ENCODE data around the gene FNDC3B.

DNA sequence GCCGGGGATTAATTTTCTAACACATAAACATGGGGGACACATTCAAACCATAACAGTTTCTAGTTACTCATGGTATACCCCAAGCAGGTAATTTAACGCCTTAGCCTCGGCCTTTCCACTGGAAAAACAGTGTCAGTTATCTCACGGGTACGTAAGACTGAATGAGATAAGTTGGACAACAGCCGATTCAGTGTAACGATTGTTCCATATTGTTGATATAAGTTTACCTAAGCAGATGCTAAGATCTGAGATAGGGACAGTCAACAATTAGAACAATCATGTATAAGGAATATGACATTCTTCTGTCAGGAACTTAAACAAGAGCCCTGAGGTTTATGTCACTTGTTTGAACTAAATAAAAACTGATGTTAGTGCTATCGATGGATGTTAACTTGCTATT, 278.1 kb downstream of the FNDC3B start:
- TF ChIP-seq, protein P1, sequence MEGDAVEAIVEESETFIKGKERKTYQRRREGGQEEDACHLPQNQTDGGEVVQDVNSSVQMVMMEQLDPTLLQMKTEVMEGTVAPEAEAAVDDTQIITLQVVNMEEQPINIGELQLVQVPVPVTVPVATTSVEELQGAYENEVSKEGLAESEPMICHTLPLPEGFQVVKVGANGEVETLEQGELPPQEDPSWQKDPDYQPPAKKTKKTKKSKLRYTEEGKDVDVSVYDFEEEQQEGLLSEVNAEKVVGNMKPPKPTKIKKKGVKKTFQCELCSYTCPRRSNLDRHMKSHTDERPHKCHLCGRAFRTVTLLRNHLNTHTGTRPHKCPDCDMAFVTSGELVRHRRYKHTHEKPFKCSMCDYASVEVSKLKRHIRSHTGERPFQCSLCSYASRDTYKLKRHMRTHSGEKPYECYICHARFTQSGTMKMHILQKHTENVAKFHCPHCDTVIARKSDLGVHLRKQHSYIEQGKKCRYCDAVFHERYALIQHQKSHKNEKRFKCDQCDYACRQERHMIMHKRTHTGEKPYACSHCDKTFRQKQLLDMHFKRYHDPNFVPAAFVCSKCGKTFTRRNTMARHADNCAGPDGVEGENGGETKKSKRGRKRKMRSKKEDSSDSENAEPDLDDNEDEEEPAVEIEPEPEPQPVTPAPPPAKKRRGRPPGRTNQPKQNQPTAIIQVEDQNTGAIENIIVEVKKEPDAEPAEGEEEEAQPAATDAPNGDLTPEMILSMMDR (IDR thresholded peaks at IDR 0.05; ENCODE audit: low read depth, low read length, missing input control): no peak
- TF ChIP-seq EGR1 (IDR thresholded peaks at IDR 0.05; ENCODE audit: low read depth in 2 of 2) (no peak), SP1 (IDR thresholded peaks at IDR 0.05) (no peak), TAF1 (conservative IDR thresholded peaks at IDR 0.05) (no peak), GABPA (IDR thresholded peaks at IDR 0.05 in 1 of 2, conservative IDR thresholded peaks at IDR 0.05 in 1 of 2) (no peak), YY1 (IDR thresholded peaks at IDR 0.05) (no peak), HNF4G (IDR thresholded peaks at IDR 0.05) (no peak)
- TF ChIP-seq, protein P2, sequence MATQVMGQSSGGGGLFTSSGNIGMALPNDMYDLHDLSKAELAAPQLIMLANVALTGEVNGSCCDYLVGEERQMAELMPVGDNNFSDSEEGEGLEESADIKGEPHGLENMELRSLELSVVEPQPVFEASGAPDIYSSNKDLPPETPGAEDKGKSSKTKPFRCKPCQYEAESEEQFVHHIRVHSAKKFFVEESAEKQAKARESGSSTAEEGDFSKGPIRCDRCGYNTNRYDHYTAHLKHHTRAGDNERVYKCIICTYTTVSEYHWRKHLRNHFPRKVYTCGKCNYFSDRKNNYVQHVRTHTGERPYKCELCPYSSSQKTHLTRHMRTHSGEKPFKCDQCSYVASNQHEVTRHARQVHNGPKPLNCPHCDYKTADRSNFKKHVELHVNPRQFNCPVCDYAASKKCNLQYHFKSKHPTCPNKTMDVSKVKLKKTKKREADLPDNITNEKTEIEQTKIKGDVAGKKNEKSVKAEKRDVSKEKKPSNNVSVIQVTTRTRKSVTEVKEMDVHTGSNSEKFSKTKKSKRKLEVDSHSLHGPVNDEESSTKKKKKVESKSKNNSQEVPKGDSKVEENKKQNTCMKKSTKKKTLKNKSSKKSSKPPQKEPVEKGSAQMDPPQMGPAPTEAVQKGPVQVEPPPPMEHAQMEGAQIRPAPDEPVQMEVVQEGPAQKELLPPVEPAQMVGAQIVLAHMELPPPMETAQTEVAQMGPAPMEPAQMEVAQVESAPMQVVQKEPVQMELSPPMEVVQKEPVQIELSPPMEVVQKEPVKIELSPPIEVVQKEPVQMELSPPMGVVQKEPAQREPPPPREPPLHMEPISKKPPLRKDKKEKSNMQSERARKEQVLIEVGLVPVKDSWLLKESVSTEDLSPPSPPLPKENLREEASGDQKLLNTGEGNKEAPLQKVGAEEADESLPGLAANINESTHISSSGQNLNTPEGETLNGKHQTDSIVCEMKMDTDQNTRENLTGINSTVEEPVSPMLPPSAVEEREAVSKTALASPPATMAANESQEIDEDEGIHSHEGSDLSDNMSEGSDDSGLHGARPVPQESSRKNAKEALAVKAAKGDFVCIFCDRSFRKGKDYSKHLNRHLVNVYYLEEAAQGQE (IDR thresholded peaks at IDR 0.05): no peak
- TF ChIP-seq, protein P3, sequence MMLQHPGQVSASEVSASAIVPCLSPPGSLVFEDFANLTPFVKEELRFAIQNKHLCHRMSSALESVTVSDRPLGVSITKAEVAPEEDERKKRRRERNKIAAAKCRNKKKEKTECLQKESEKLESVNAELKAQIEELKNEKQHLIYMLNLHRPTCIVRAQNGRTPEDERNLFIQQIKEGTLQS (IDR thresholded peaks at IDR 0.05): no peak
- TF ChIP-seq, protein P4, sequence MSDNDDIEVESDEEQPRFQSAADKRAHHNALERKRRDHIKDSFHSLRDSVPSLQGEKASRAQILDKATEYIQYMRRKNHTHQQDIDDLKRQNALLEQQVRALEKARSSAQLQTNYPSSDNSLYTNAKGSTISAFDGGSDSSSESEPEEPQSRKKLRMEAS (IDR thresholded peaks at IDR 0.05): no peak
- TF ChIP-seq, protein P5, sequence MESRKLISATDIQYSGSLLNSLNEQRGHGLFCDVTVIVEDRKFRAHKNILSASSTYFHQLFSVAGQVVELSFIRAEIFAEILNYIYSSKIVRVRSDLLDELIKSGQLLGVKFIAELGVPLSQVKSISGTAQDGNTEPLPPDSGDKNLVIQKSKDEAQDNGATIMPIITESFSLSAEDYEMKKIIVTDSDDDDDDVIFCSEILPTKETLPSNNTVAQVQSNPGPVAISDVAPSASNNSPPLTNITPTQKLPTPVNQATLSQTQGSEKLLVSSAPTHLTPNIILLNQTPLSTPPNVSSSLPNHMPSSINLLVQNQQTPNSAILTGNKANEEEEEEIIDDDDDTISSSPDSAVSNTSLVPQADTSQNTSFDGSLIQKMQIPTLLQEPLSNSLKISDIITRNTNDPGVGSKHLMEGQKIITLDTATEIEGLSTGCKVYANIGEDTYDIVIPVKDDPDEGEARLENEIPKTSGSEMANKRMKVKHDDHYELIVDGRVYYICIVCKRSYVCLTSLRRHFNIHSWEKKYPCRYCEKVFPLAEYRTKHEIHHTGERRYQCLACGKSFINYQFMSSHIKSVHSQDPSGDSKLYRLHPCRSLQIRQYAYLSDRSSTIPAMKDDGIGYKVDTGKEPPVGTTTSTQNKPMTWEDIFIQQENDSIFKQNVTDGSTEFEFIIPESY (IDR thresholded peaks at IDR 0.05): no peak

Data from liver (tissue), 3 donors.